Endothelial cell (in vitro differentiated cells): ENCODE data around the gene ACSL3. TPM values are rescaled to one million over a fixed set of nuclear protein-coding genes. Genes with fewer than 3 reads are reported as not detected.
"Not testable (repeated sequence)": the region's sequence is repeated elsewhere in the genome, so short reads cannot be mapped to it uniquely, and the experiment has no call there.

Source experiments
- DNase-seq: peaks from one replicate; pipeline ENCODE4 v3.0.0; 2021; ENCODE audit warnings: low spot score
- H3K27ac Mint-ChIP-seq: one replicate; pipeline ENCODE4 v1.8.0; 2021; ENCODE audit warnings: mixed read lengths, inconsistent platforms; ENCODE audit not compliant: unreplicated experiment
- H3K27me3 Mint-ChIP-seq: one replicate; pipeline ENCODE4 v1.8.0; 2021; ENCODE audit warnings: mild to moderate bottlenecking, moderate library complexity, mixed read lengths, inconsistent platforms; ENCODE audit not compliant: unreplicated experiment
- H3K36me3 Mint-ChIP-seq: one replicate; pipeline ENCODE4 v1.8.0; 2021; ENCODE audit warnings: mild to moderate bottlenecking, low read depth, mixed read lengths, inconsistent platforms; ENCODE audit not compliant: unreplicated experiment
- H3K4me1 Mint-ChIP-seq: one replicate; pipeline ENCODE4 v1.8.0; 2021; ENCODE audit warnings: mild to moderate bottlenecking, mixed read lengths, inconsistent platforms; ENCODE audit not compliant: unreplicated experiment
- H3K4me3 Mint-ChIP-seq: one replicate; pipeline ENCODE4 v1.8.0; 2021; ENCODE audit warnings: mild to moderate bottlenecking, mixed read lengths, inconsistent platforms; ENCODE audit not compliant: unreplicated experiment
- H3K9me3 Mint-ChIP-seq: one replicate; pipeline ENCODE4 v1.8.0; 2021; ENCODE audit warnings: mixed read lengths, inconsistent platforms; ENCODE audit not compliant: unreplicated experiment
- CTCF ChIP-seq: fragments of 200-600 bp; sonication (generic); IDR thresholded peaks from one replicate; pipeline ENCODE4 v1.5.0; 2021; ENCODE audit warnings: antibody characterized with exemption; ENCODE audit not compliant: unreplicated experiment
- total RNA-seq: library from RNA; stranded (reverse); fragmentation: NEBNext Ultra II Directional; extraction: Animal tissue kit (Norgen Biotek cat#: 25700); gene quantifications from one replicate; pipeline ENCODE4 v1.2.1, GENCODE V29; 2021; ENCODE audit not compliant: unreplicated experiment

ACSL3 gene
- total RNA-seq, 1 donor from 2014 or later = 163 TPM

GRCh38 chr2:222915092-222915957 lies 54.5 kb downstream of the ACSL3 start:
- Mint-ChIP-seq H3K4me3 (no peak overlapping the region), H3K27me3 (peaks cover 3% of the 10 kb centered on the region), H3K4me1 (no peaks in the 10 kb centered on the region), H3K36me3 (peaks cover 15% of the 10 kb centered on the region), H3K27ac (no peak overlapping the region), H3K9me3 (no peaks in the 10 kb centered on the region)
- no peak for DNase-seq
- peak; percentile 68 for TF ChIP-seq CTCF

GRCh38 chr2:222916229-222917197 lies 55.7 kb downstream of the ACSL3 start:
- Mint-ChIP-seq H3K27ac (no peak overlapping the region), H3K4me1 (no peaks in the 10 kb centered on the region), H3K27me3 (peaks cover 3% of the 10 kb centered on the region), H3K4me3 (no peak overlapping the region), H3K36me3 (peaks cover 23% of the 10 kb centered on the region), H3K9me3 (no peaks in the 10 kb centered on the region)
- no peak for DNase-seq
- no peak for TF ChIP-seq CTCF

GRCh38 chr2:222917212-222917611 lies 56.4 kb downstream of the ACSL3 start:
- not testable (repeated sequence) for H3K4me3 Mint-ChIP-seq, H3K4me1 Mint-ChIP-seq, DNase-seq, H3K9me3 Mint-ChIP-seq, H3K27ac Mint-ChIP-seq, H3K27me3 Mint-ChIP-seq
- H3K36me3 Mint-ChIP-seq = peaks cover 27% of the 10 kb centered on the region

GRCh38 chr2:222919841-222920526 lies 59.1 kb downstream of the ACSL3 start:
- Mint-ChIP-seq H3K4me1 (no peaks in the 10 kb centered on the region), H3K9me3 (no peaks in the 10 kb centered on the region), H3K27me3 (peaks cover 1% of the 10 kb centered on the region), H3K4me3 (no peak overlapping the region), H3K27ac (no peak overlapping the region), H3K36me3 (peaks cover 30% of the 10 kb centered on the region)
- TF ChIP-seq CTCF = no peak
- DNase-seq = no peak

GRCh38 chr2:222920657-222921186 lies 59.9 kb downstream of the ACSL3 start:
- H3K36me3 Mint-ChIP-seq = peaks cover 30% of the 10 kb centered on the region
- H3K4me1 Mint-ChIP-seq = no peaks in the 10 kb centered on the region
- H3K9me3 Mint-ChIP-seq = no peaks in the 10 kb centered on the region
- peak overlapping the region; percentile 8 for H3K27ac Mint-ChIP-seq
- no peak overlapping the region for H3K4me3 Mint-ChIP-seq
- H3K27me3 Mint-ChIP-seq = peaks cover 1% of the 10 kb centered on the region
- TF ChIP-seq CTCF = no peak
- no peak for DNase-seq
